GM13977 (cell line): ENCODE measurements around the gene TMEFF2.

Experiments
- DNase-seq: peaks from one replicate; pipeline ENCODE4 v3.0.0; 2012; ENCODE audit warnings: low spot score
- CTCF ChIP-seq: IDR thresholded peaks from 2 replicates; pipeline ENCODE4 v1.5.1; 2012; ENCODE audit warnings: mild to moderate bottlenecking, control low read depth; ENCODE audit not compliant: insufficient read depth; ENCODE audit errors: extremely low read depth, missing control alignments
- in situ Hi-C: fragments of 300-500 bp; cut with MboI; formaldehyde crosslinking; loops from one replicate; pipeline ENCODE4 v1.12.0; 2022; ENCODE audit warnings: low sequenced_read_pairs, low pct_unique_long_range_greater_than_20kb, mixed read lengths, inconsistent platforms; ENCODE audit not compliant: unreplicated experiment

TMEFF2 gene

GRCh38 chr2:191907545-191907944 is 287.2 kb downstream of the TMEFF2 start:
- in situ Hi-C loops = no loop called here
- TF ChIP-seq CTCF = no peak
- no peak for DNase-seq

GRCh38 chr2:191907091-191907490 is 287.6 kb downstream of the TMEFF2 start:
- no peak for TF ChIP-seq CTCF
- in situ Hi-C loops = no loop called here
- no peak for DNase-seq

- no peak for DNase-seq
These were observed 289.4 kb downstream of the TMEFF2 start for GRCh38 chr2:191905336-191905735.

GRCh38 chr2:191901031-191901430 is 293.7 kb downstream of the TMEFF2 start:
- TF ChIP-seq CTCF = no peak
- no peak for DNase-seq
- in situ Hi-C loops = no loop called here

More at GRCh38 chr2:191905336-191905735, 289.4 kb downstream of the TMEFF2 start:
- in situ Hi-C loops = no loop called here
- no peak for TF ChIP-seq CTCF

- in situ Hi-C loops = no loop called here
- no peak for TF ChIP-seq CTCF
- no peak for DNase-seq
These were observed 295.3 kb downstream of the TMEFF2 start for GRCh38 chr2:191899410-191899809.
